HepG2 (cell line): ENCODE data around the gene OTX1. TPM values are rescaled to one million over a fixed set of nuclear protein-coding genes. Genes with fewer than 3 reads are reported as not detected.

Experiments used
- ATAC-seq: fragments of 200-7000 bp; cut with Tn5 transposase; 3 replicates; pipeline ENCODE4 v1.9.1; 2020; ENCODE audit warnings: mild to moderate bottlenecking, moderate library complexity
- BruUV-seq: library from RNA; stranded (reverse); fragments of 400-500 nt; replicated peaks from 2 replicates; lab custom pipeline; 2021; lab: Mats Ljungman, UMichigan
- CTCF ChIA-PET: fragments of 300-600 bp; formaldehyde crosslinking; extraction: SDS; loops from one replicate; lab custom pipeline; 2021; ENCODE audit warnings: low total read pairs, inconsistent platforms, low intra/inter-chr PET ratio; lab: Yijun Ruan, JAX
- POLR2A ChIA-PET: fragments of 350-600 bp; sonication (Branson Sonifier 250); formaldehyde crosslinking; loops from one replicate; lab custom pipeline; 2020; ENCODE audit warnings: antibody characterized with exemption, inconsistent platforms; lab: Yijun Ruan, JAX
- DNase-seq: peaks from one replicate; pipeline ENCODE4 v3.0.0-alpha.2; 2015; ENCODE audit warnings: low spot score
- FAIRE-seq: peaks from 3 replicates; lab custom pipeline; 2011; peaks lifted over from hg19 to GRCh38; lab: Jason Lieb, UNC
- H2AFZ ChIP-seq: one replicate; pipeline ENCODE4 v1.6.1; 2011; ENCODE audit warnings: low read length, inconsistent platforms
- H3K27ac ChIP-seq: fragments of 300-600 bp; 3 replicates; pipeline ENCODE4 v1.8.0; 2011; ENCODE audit warnings: mixed run types, mild to moderate bottlenecking, mixed read lengths, low read length, inconsistent platforms; ENCODE audit not compliant: insufficient read depth; ENCODE audit errors: extremely low read length
- H3K27me3 ChIP-seq, 2 experiments: fragments of 200-600 bp in 1 of 2; 2 replicates in 1 of 2; 3 replicates in 1 of 2; pipeline versions ENCODE4 v1.6.0 to v1.8.0; 2011; ENCODE audit warnings: low read length in 2 of 2, mild to moderate bottlenecking in 2 of 2, moderate library complexity in 2 of 2, inconsistent platforms in 1 of 2; ENCODE audit not compliant: insufficient read depth in 2 of 2, control insufficient read depth in 1 of 2
- H3K36me3 ChIP-seq, 2 experiments: fragments of 200-600 bp in 1 of 2; replicated peaks in 1 of 2; 2 replicates in 1 of 2; 3 replicates in 1 of 2; pipeline versions ENCODE4 v1.5.1 to v1.8.0; 2011; ENCODE audit warnings: low read length in 2 of 2, inconsistent platforms in 1 of 2; ENCODE audit not compliant: insufficient read depth in 2 of 2, control insufficient read depth in 1 of 2
- H3K4me1 ChIP-seq: 2 replicates; pipeline ENCODE4 v1.5.1; 2012; ENCODE audit warnings: low read length, inconsistent platforms; ENCODE audit not compliant: insufficient read depth
- H3K4me2 ChIP-seq: 2 replicates; pipeline ENCODE4 v1.6.0; 2011; ENCODE audit warnings: low read depth, low read length, inconsistent platforms
- H3K4me3 ChIP-seq, 3 experiments: fragments of 200-600 bp in 1 of 3; sonication (generic), shearing (Covaris generic) in 1 of 3; replicated peaks in 1 of 3; 2 replicates each; pipeline ENCODE4 v1.5.1; 2011 to 2016; ENCODE audit warnings: low read length in 3 of 3, inconsistent platforms in 2 of 3, low read depth in 2 of 3, mild to moderate bottlenecking in 2 of 3, control low read depth in 1 of 3, mixed read lengths in 1 of 3; ENCODE audit not compliant: insufficient read depth in 1 of 3
- H3K79me2 ChIP-seq: one replicate; pipeline ENCODE4 v1.6.1; 2011; ENCODE audit warnings: low read length, inconsistent platforms; ENCODE audit not compliant: insufficient read depth
- H3K9ac ChIP-seq: 2 replicates; pipeline ENCODE4 v1.6.0; 2011; ENCODE audit warnings: mild to moderate bottlenecking, low read depth, low read length, inconsistent platforms; ENCODE audit not compliant: insufficient read depth
- H3K9me3 ChIP-seq: 2 replicates; pipeline ENCODE4 v1.5.1; 2012; ENCODE audit warnings: mild to moderate bottlenecking, low read length
- H4K20me1 ChIP-seq: 2 replicates; pipeline ENCODE4 v1.6.0; 2011; ENCODE audit warnings: inconsistent platforms, mild to moderate bottlenecking, low read length, moderate library complexity; ENCODE audit not compliant: insufficient read depth
- ATF5 ChIP-seq: sonication (generic); formaldehyde crosslinking; IDR thresholded peaks from 2 replicates; pipeline ENCODE4 v1.4.0; 2020; ENCODE audit warnings: mild to moderate bottlenecking, low read depth, missing genetic modification reagents
- GABPA ChIP-seq, 2 experiments: IDR thresholded peaks; 2 replicates each; pipeline ENCODE4 v1.6.1; 2011 to 2016; ENCODE audit warnings: low read depth in 2 of 2, low read length in 1 of 2, missing biosample characterization in 1 of 2, missing genetic modification characterization in 1 of 2
- HES4 ChIP-seq: sonication (generic); formaldehyde crosslinking; IDR thresholded peaks from 2 replicates; pipeline ENCODE4 v1.9.0; 2021; ENCODE audit warnings: mild to moderate bottlenecking, missing genetic modification reagents, borderline replicate concordance
- NCOA2 ChIP-seq: sonication (generic); formaldehyde crosslinking; IDR thresholded peaks from 2 replicates; pipeline ENCODE4 v1.8.0; 2022; ENCODE audit warnings: inconsistent platforms
- RORA ChIP-seq: sonication (generic); formaldehyde crosslinking; IDR thresholded peaks from 2 replicates; pipeline ENCODE4 v1.5.0; 2020; ENCODE audit warnings: mild to moderate bottlenecking, missing genetic modification reagents, moderate library complexity
- ZC3H4 ChIP-seq: sonication (generic); formaldehyde crosslinking; IDR thresholded peaks from 2 replicates; pipeline ENCODE4 v1.4.0; 2020; ENCODE audit warnings: missing genetic modification reagents, borderline replicate concordance
- ZNF224 ChIP-seq: sonication (generic); formaldehyde crosslinking; IDR thresholded peaks from 2 replicates; pipeline ENCODE4 v1.5.0; 2020; ENCODE audit warnings: mild to moderate bottlenecking, missing genetic modification reagents
- ZNF232 ChIP-seq: sonication (generic); formaldehyde crosslinking; IDR thresholded peaks from 2 replicates; pipeline ENCODE4 v1.4.0; 2020; ENCODE audit warnings: missing genetic modification reagents, borderline replicate concordance
- ZNF496 ChIP-seq: sonication (generic); formaldehyde crosslinking; IDR thresholded peaks from 2 replicates; pipeline ENCODE4 v1.8.1; 2023; ENCODE audit warnings: mild to moderate bottlenecking, moderate library complexity, missing genetic modification reagents; ENCODE audit not compliant: insufficient replicate concordance
- ZNF564 ChIP-seq: sonication (generic); formaldehyde crosslinking; IDR thresholded peaks from 2 replicates; pipeline ENCODE4 v1.8.1; 2023; ENCODE audit warnings: mild to moderate bottlenecking, missing genetic modification reagents
- ZNF607 ChIP-seq: sonication (generic); formaldehyde crosslinking; IDR thresholded peaks from 2 replicates; pipeline ENCODE4 v1.5.1; 2020; ENCODE audit warnings: missing genetic modification reagents, mild to moderate bottlenecking, borderline replicate concordance
- in situ Hi-C: cut with HindIII; loops from 2 replicates; pipeline ENCODE4 v1.10.0; 2017; ENCODE audit warnings: low pct_unique_long_range_greater_than_20kb; ENCODE audit not compliant: extremely low pct_ligation_motif_present
- intact Hi-C: fragments of 100-400 bp; cut with micrococcal nuclease; formaldehyde crosslinking; loops from one replicate; pipeline ENCODE4 v1.10.0; 2022; ENCODE audit not compliant: unreplicated experiment
- polyA plus RNA-seq, 8 experiments: library from polyadenylated mRNA; depleted of rRNA in 3 of 8; stranded (reverse) in 7 of 8; unstranded in 1 of 8; fragments of >200 nt; fragmentation: Illumina TruSeq in 4 of 8; extraction: Trizol in 4 of 8; gene quantifications; 2 replicates each; pipeline versions ENCODE4 v1.2.1 to v1.2.3, GENCODE V29; 2011 to 2016; ENCODE audit warnings: low read depth in 4 of 8, missing spikeins in 1 of 8, mixed read lengths in 1 of 8; ENCODE audit not compliant: insufficient read depth in 1 of 8
- total RNA-seq, 5 experiments: library from RNA; depleted of rRNA; stranded (reverse); fragments of >200 nt; fragmentation: Illumina TruSeq; extraction: Trizol; gene quantifications; 2 replicates each; pipeline ENCODE4 v1.2.3, GENCODE V29; 2016; ENCODE audit warnings: low read depth in 1 of 5
- TF ChIP-seq, protein P1 (sequence below): sonication (generic); formaldehyde crosslinking; IDR thresholded peaks from 2 replicates; pipeline ENCODE4 v1.5.0; 2020; ENCODE audit warnings: missing genetic modification reagents, mild to moderate bottlenecking, borderline replicate concordance
- TF ChIP-seq, protein P2 (sequence below): IDR thresholded peaks from 2 replicates; pipeline ENCODE4 v1.6.1; 2016; ENCODE audit warnings: low read depth, borderline replicate concordance
- TF ChIP-seq, protein P3 (sequence below): sonication (generic); formaldehyde crosslinking; IDR thresholded peaks from 2 replicates; pipeline ENCODE4 v1.8.0; 2022; ENCODE audit warnings: mild to moderate bottlenecking, missing genetic modification reagents; ENCODE audit not compliant: insufficient replicate concordance
- TF ChIP-seq, protein P4 (sequence below): sonication (generic); formaldehyde crosslinking; IDR thresholded peaks from 2 replicates; pipeline ENCODE4 v1.9.0; 2022; ENCODE audit warnings: low read depth, missing genetic modification reagents

The OTX1 gene
- total and polyA plus RNA-seq, 2 of the 13 experiments (the other 11 are each of a cell fraction or from before 2014, with no cell fraction given): 1.0 to 5.0 TPM

DNA sequence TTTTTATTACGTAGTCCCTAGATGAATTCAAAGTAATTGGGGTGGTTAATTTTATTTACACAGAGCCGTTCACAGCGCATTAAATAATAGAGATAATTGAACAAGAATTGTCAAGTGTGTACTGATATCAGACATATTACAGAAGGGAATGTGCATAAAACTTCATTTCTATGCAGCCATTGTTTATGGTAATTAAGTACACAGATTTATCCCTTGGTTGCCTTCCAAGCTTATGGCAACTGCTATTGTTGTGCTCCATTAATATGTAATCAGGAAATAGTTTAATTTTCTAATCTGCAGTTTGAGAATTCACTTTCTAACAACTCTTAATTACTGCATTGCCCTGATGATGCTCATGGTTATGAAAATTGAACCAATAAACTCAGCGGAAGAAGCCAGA is 47.3 kb upstream of the OTX1 start (continued):
- no peak for TF ChIP-seq ZNF232 (CRISPR knock-in tag)

DNA sequence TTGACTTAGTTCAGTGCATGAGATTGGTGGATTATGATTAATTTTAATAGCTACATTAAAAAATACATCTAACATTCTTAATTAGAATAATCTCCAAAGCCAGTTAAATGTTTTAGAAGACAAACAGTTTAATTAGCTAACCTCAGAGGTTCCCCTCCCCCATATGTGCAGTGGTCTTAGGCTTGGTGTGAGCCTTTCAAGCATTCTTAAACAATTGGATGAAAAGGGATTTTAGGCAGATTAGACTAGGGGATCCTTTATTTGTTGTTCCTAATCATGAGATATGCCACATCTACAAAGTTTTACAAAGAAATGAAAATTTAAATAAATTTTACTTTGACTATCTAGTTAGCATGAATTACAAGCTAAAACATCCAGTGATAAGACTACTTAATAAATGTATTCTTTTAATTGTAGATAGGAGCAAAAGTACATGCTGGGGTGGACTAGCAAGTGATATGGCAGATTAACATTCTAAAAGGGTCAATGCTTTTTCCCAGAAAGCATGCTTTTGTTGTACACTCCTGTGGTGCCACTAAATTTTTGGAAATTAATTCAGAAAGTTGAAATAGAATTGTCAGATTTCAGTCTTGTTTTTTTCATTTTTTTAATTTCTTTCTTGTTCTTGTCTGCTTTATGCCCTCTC is 42.7 kb upstream of the OTX1 start:
- no peak for ATAC-seq
- TF ChIP-seq, protein P1, sequence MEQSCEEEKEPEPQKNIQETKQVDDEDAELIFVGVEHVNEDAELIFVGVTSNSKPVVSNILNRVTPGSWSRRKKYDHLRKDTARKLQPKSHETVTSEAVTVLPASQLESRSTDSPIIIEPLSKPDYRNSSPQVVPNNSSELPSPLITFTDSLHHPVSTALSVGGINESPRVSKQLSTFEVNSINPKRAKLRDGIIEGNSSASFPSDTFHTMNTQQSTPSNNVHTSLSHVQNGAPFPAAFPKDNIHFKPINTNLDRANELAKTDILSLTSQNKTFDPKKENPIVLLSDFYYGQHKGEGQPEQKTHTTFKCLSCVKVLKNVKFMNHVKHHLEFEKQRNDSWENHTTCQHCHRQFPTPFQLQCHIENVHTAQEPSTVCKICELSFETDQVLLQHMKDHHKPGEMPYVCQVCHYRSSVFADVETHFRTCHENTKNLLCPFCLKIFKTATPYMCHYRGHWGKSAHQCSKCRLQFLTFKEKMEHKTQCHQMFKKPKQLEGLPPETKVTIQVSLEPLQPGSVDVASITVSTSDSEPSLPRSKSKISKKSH (CRISPR knock-in tag): no peak
- TF ChIP-seq, protein P2, sequence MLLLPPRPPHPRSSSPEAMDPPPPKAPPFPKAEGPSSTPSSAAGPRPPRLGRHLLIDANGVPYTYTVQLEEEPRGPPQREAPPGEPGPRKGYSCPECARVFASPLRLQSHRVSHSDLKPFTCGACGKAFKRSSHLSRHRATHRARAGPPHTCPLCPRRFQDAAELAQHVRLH (CRISPR knock-in tag): no peak
- TF ChIP-seq ZNF496: no peak
- no peak for TF ChIP-seq RORA (CRISPR knock-in tag)
- TF ChIP-seq ZNF607 (CRISPR knock-in tag): no peak
- TF ChIP-seq GABPA (IDR thresholded peaks at IDR 0.05; ENCODE audit: low read depth, low read length): no peak
- TF ChIP-seq GABPA (CRISPR knock-in tag; IDR thresholded peaks at IDR 0.05; ENCODE audit: low read depth): no peak
- TF ChIP-seq, protein P3, sequence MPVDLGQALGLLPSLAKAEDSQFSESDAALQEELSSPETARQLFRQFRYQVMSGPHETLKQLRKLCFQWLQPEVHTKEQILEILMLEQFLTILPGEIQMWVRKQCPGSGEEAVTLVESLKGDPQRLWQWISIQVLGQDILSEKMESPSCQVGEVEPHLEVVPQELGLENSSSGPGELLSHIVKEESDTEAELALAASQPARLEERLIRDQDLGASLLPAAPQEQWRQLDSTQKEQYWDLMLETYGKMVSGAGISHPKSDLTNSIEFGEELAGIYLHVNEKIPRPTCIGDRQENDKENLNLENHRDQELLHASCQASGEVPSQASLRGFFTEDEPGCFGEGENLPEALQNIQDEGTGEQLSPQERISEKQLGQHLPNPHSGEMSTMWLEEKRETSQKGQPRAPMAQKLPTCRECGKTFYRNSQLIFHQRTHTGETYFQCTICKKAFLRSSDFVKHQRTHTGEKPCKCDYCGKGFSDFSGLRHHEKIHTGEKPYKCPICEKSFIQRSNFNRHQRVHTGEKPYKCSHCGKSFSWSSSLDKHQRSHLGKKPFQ (CRISPR knock-in tag): no peak
- TF ChIP-seq ZNF224: no peak
- TF ChIP-seq ZC3H4 (CRISPR knock-in tag): no peak
- TF ChIP-seq, protein P4, sequence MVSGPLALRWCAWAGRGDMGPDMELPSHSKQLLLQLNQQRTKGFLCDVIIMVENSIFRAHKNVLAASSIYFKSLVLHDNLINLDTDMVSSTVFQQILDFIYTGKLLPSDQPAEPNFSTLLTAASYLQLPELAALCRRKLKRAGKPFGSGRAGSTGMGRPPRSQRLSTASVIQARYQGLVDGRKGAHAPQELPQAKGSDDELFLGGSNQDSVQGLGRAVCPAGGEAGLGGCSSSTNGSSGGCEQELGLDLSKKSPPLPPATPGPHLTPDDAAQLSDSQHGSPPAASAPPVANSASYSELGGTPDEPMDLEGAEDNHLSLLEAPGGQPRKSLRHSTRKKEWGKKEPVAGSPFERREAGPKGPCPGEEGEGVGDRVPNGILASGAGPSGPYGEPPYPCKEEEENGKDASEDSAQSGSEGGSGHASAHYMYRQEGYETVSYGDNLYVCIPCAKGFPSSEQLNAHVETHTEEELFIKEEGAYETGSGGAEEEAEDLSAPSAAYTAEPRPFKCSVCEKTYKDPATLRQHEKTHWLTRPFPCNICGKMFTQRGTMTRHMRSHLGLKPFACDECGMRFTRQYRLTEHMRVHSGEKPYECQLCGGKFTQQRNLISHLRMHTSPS: no peak
- no peak for TF ChIP-seq NCOA2 (CRISPR knock-in tag)
- TF ChIP-seq HES4 (CRISPR knock-in tag): no peak
- TF ChIP-seq ATF5: no peak
- TF ChIP-seq ZNF564 (CRISPR knock-in tag): no peak

More for the DNA sequence above, 42.7 kb upstream of the OTX1 start:
- no peak overlapping the region for H3K4me3 ChIP-seq
- peaks cover 9% of the 10 kb centered on the region for H3K4me1 ChIP-seq
- H3K4me2 ChIP-seq: no peak overlapping the region
- no peak overlapping the region for H2AFZ ChIP-seq
- POLR2A ChIA-PET: no interaction called here
- intact Hi-C loops: no loop called here
- no peak overlapping the region for H3K9ac ChIP-seq
- H3K27me3 ChIP-seq: no peaks in the 10 kb centered on the region
- no TSS peak for BruUV-seq
- no peaks in the 10 kb centered on the region for H3K79me2 ChIP-seq
- H3K36me3 ChIP-seq: peaks cover 5 to 53% of the 10 kb centered on the region in 2 experiments
- 0 out of 2 replicates have a peak, but pooled peaks cover 4% of the 10 kb centered on the region for H4K20me1 ChIP-seq
- CTCF ChIA-PET: no interaction called here
- DNase-seq (no peak), FAIRE-seq (no peak)
- H3K9me3 ChIP-seq: no peaks in the 10 kb centered on the region
- H3K27ac ChIP-seq: no peak overlapping the region
- in situ Hi-C loops: no loop called here
